Measurements from ENCODE around the gene DTWD1. TPM values are rescaled to one million over a fixed set of nuclear protein-coding genes. Genes with fewer than 3 reads are reported as not detected.

DTWD1 gene
- total RNA-seq, 3 donors from 2014 or later (not counting 1 experiment from before 2014, with no cell fraction given), result 10.0 to 14.1 (median 12.3) TPM

- Histone ChIP-seq H3K9me3 (ENCODE audit: control insufficient read depth, insufficient read depth, low read length) (no peaks in the 10 kb centered on the region), H3K27ac (ENCODE audit: low read length) (no peak overlapping the region), H3K36me3 (ENCODE audit: control insufficient read depth, insufficient read depth, low read length) (no peaks in the 10 kb centered on the region), H3K27me3 (ENCODE audit: control insufficient read depth, insufficient read depth, low read length) (no peaks in the 10 kb centered on the region), H3K4me1 (ENCODE audit: control insufficient read depth, insufficient read depth, low read length) (no peaks in the 10 kb centered on the region), H3K4me3 (ENCODE audit: low read length) (no peak overlapping the region)
- H3K36me3 Mint-ChIP-seq, result no peaks in the 10 kb centered on the region
- ATAC-seq (no peak), DNase-seq (no peak)
- no peaks in the 10 kb centered on the region for H3K9me3 Mint-ChIP-seq
- no peak overlapping the region for H3K4me3 Mint-ChIP-seq
- peaks cover 14% of the 10 kb centered on the region in 2 donors for H3K27me3 Mint-ChIP-seq (ENCODE audit: low read depth in 2 of 2)
- H3K27ac Mint-ChIP-seq, result no peak overlapping the region
- TF ChIP-seq CTCF (IDR thresholded peaks at IDR 0.05), result no peak
- no peaks in the 10 kb centered on the region for H3K4me1 Mint-ChIP-seq
- intact Hi-C loops (cut with micrococcal nuclease), result no loop called here
- WGBS (ENCODE audit: insufficient coverage), result 90% methylated on average over 4 of the region's 4 CpGs
Observed at GRCh38 chr15:49678655-49679054, 57.8 kb downstream of the DTWD1 start.

GRCh38 chr15:49686599-49686998, 65.8 kb downstream of the DTWD1 start:
- Mint-ChIP-seq H3K27me3 (ENCODE audit: low read depth in 2 of 2) (peaks cover 4 to 16% of the 10 kb centered on the region in 2 donors), H3K9me3 (no peaks in the 10 kb centered on the region), H3K36me3 (no peaks in the 10 kb centered on the region), H3K4me3 (no peak overlapping the region), H3K27ac (no peak overlapping the region), H3K4me1 (no peaks in the 10 kb centered on the region)
- 71% methylated on average over 1 of the region's 1 CpG for WGBS (ENCODE audit: insufficient coverage)
- H3K36me3 ChIP-seq (ENCODE audit: control insufficient read depth, insufficient read depth, low read length), result no peaks in the 10 kb centered on the region
- H3K9me3 ChIP-seq (ENCODE audit: control insufficient read depth, insufficient read depth, low read length), result no peaks in the 10 kb centered on the region
- no peak overlapping the region for H3K27ac ChIP-seq (ENCODE audit: low read length)
- DNase-seq, result no peak
- H3K27me3 ChIP-seq (ENCODE audit: control insufficient read depth, insufficient read depth, low read length), result no peaks in the 10 kb centered on the region
- intact Hi-C loops (cut with micrococcal nuclease), result no loop called here
- H3K4me3 ChIP-seq (ENCODE audit: low read length), result no peak overlapping the region
- no peaks in the 10 kb centered on the region for H3K4me1 ChIP-seq (ENCODE audit: control insufficient read depth, insufficient read depth, low read length)
- ATAC-seq, result no peak
- no peak for TF ChIP-seq CTCF (IDR thresholded peaks at IDR 0.05)

GRCh38 chr15:49688135-49688790, 67.4 kb downstream of the DTWD1 start:
- Mint-ChIP-seq H3K9me3 (no peaks in the 10 kb centered on the region), H3K27me3 (ENCODE audit: low read depth in 2 of 2) (peaks cover 5 to 23% of the 10 kb centered on the region in 2 donors), H3K27ac (no peak overlapping the region), H3K4me3 (no peak overlapping the region), H3K36me3 (no peaks in the 10 kb centered on the region), H3K4me1 (no peaks in the 10 kb centered on the region)
- no peak overlapping the region for H3K4me3 ChIP-seq (ENCODE audit: low read length)
- ATAC-seq (no peak), DNase-seq (no peak)
- 82% methylated on average over 3 of the region's 3 CpGs for WGBS (ENCODE audit: insufficient coverage)
- intact Hi-C loops (cut with micrococcal nuclease), result no loop called here
- no peaks in the 10 kb centered on the region for H3K27me3 ChIP-seq (ENCODE audit: control insufficient read depth, insufficient read depth, low read length)
- no peaks in the 10 kb centered on the region for H3K4me1 ChIP-seq (ENCODE audit: control insufficient read depth, insufficient read depth, low read length)
- TF ChIP-seq CTCF (IDR thresholded peaks at IDR 0.05), result no peak
- H3K36me3 ChIP-seq (ENCODE audit: control insufficient read depth, insufficient read depth, low read length), result no peaks in the 10 kb centered on the region
- no peak overlapping the region for H3K27ac ChIP-seq (ENCODE audit: low read length)
- no peaks in the 10 kb centered on the region for H3K9me3 ChIP-seq (ENCODE audit: control insufficient read depth, insufficient read depth, low read length)

All from natural killer cell (primary cell).